ENCODE measurements around the gene CCDC150.
A peak's percentile ranks its signal among the peaks of the same experiment; 100 is the strongest.

CCDC150 gene

GRCh38 chr2:196718419-196719109, 79.0 kb downstream of the CCDC150 start:
- Mint-ChIP-seq H3K4me1 (peaks cover 18% of the 10 kb centered on the region), H3K27ac (peak overlapping the region; percentile 74 to 96 (median 95)), H3K9me3 (no peaks in the 10 kb centered on the region), H3K36me3 (ENCODE audit: low read depth) (peaks cover 17% of the 10 kb centered on the region), H3K27me3 (ENCODE audit: low read depth) (peaks cover 3% of the 10 kb centered on the region), H3K4me3 (peak overlapping the region in 2 of 3 experiments; percentile 19 to 38)
- no peak for TF ChIP-seq CTCF (IDR thresholded peaks at IDR 0.05; ENCODE audit: unreplicated experiment in 3 of 3)

- no peaks in the 10 kb centered on the region for H3K9me3 Mint-ChIP-seq
- H3K4me3 Mint-ChIP-seq: peak overlapping the region in 2 of 3 experiments; percentile 8 to 38
- peak overlapping the region; percentile 74 to 96 (median 95) for H3K27ac Mint-ChIP-seq
- peaks cover 18% of the 10 kb centered on the region for H3K4me1 Mint-ChIP-seq
- no peak for TF ChIP-seq CTCF (IDR thresholded peaks at IDR 0.05; ENCODE audit: unreplicated experiment in 3 of 3)
- peaks cover 3% of the 10 kb centered on the region for H3K27me3 Mint-ChIP-seq (ENCODE audit: low read depth)
- H3K36me3 Mint-ChIP-seq (ENCODE audit: low read depth): peaks cover 18% of the 10 kb centered on the region
These were observed 79.8 kb downstream of the CCDC150 start for GRCh38 chr2:196719110-196719872.

GRCh38 chr2:196723571-196723970, 84.1 kb downstream of the CCDC150 start:
- peaks cover 13% of the 10 kb centered on the region for H3K4me1 Mint-ChIP-seq
- no peak overlapping the region for H3K27ac Mint-ChIP-seq
- H3K9me3 Mint-ChIP-seq: no peaks in the 10 kb centered on the region
- no peak overlapping the region for H3K4me3 Mint-ChIP-seq
- H3K36me3 Mint-ChIP-seq (ENCODE audit: low read depth): peaks cover 27% of the 10 kb centered on the region
- H3K27me3 Mint-ChIP-seq (ENCODE audit: low read depth): peaks cover 3% of the 10 kb centered on the region
- TF ChIP-seq CTCF (IDR thresholded peaks at IDR 0.05; ENCODE audit: unreplicated experiment in 3 of 3): no peak

- no peak overlapping the region for H3K4me3 Mint-ChIP-seq
- no peaks in the 10 kb centered on the region for H3K9me3 Mint-ChIP-seq
- H3K27ac Mint-ChIP-seq: no peak overlapping the region
- no peaks in the 10 kb centered on the region for H3K4me1 Mint-ChIP-seq
- no peak for TF ChIP-seq CTCF (IDR thresholded peaks at IDR 0.05; ENCODE audit: unreplicated experiment in 3 of 3)
- H3K27me3 Mint-ChIP-seq (ENCODE audit: low read depth): peaks cover 3% of the 10 kb centered on the region
- H3K36me3 Mint-ChIP-seq (ENCODE audit: low read depth): peaks cover 31% of the 10 kb centered on the region
These were observed 85.7 kb downstream of the CCDC150 start for GRCh38 chr2:196725218-196725617.

GRCh38 chr2:196725882-196726281, 86.4 kb downstream of the CCDC150 start:
- H3K4me3 Mint-ChIP-seq: no peak overlapping the region

More at GRCh38 chr2:196725882-196726281, 86.4 kb downstream of the CCDC150 start:
- TF ChIP-seq CTCF (IDR thresholded peaks at IDR 0.05; ENCODE audit: unreplicated experiment in 3 of 3): no peak
- H3K27ac Mint-ChIP-seq: no peak overlapping the region
- H3K4me1 Mint-ChIP-seq: no peaks in the 10 kb centered on the region
- no peaks in the 10 kb centered on the region for H3K9me3 Mint-ChIP-seq
- H3K27me3 Mint-ChIP-seq (ENCODE audit: low read depth): peaks cover 3% of the 10 kb centered on the region
- peaks cover 33% of the 10 kb centered on the region for H3K36me3 Mint-ChIP-seq (ENCODE audit: low read depth)

All from nephron (organoid).